ENCODE data around the gene LRRC74B. TPM values are rescaled to one million over a fixed set of nuclear protein-coding genes. Genes with fewer than 3 reads are reported as not detected.

LRRC74B gene
- total and polyA plus RNA-seq, 7 donors = 0.22 to 0.51 (median 0.30) TPM; not detected in 4

DNA sequence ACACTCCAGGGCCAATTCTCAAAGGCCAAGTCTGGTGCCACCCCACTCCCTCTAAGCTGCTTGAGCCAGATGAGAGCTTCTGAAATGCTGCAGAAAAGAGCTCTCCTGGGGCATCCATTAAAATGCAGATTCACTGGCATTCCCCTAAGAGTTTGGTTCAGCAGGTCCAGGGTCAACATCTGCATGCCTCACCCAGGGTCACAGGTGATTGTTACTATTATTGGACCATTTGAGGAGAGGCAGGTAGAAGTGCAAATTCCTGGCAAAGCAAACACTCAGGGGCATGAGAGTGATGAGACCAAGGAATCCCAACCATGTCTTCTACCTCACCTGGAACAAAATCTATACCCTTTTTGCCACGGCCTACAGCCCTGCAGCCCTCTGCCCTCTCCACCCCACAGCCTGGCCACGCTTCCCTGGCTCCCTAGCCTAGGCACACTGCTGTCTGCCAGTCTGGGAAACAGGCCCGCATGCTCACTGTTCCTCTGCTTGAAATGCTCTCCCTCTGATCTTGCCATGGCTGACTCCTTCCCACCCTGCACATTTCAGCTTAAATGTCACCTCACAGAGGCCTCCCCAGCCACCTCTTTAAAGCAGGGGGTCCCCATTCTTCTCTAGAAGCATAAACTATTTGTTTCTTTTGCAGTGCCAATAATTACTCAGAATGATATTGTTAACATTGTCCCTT is 35.2 kb upstream of the LRRC74B start:
- intact Hi-C loops (cut with DNase I) = loop anchor here in 1 of 2 donors (5.0 kb wide), 1 partner anchor 42 kb away; no protein-coding TSS in a partner anchor
- Histone ChIP-seq H3K36me3 (ENCODE audit: insufficient read depth in 1 of 2, low read depth in 1 of 2) (no peaks in the 10 kb centered on the region), H3K4me1 (peaks cover 12% of the 10 kb centered on the region), H3K27me3 (ENCODE audit: insufficient read depth in 3 of 3, low read length in 2 of 3) (no peaks in the 10 kb centered on the region), H3K4me3 (no peak overlapping the region), H3K27ac (no peak overlapping the region), H3K9me3 (no peaks in the 10 kb centered on the region)
- 88 to 96% (median 96%) methylated on average over 3 of the region's 3 CpGs for WGBS, 3 donors
- ATAC-seq (no peak), DNase-seq (no peak)
- TF ChIP-seq, protein P1, sequence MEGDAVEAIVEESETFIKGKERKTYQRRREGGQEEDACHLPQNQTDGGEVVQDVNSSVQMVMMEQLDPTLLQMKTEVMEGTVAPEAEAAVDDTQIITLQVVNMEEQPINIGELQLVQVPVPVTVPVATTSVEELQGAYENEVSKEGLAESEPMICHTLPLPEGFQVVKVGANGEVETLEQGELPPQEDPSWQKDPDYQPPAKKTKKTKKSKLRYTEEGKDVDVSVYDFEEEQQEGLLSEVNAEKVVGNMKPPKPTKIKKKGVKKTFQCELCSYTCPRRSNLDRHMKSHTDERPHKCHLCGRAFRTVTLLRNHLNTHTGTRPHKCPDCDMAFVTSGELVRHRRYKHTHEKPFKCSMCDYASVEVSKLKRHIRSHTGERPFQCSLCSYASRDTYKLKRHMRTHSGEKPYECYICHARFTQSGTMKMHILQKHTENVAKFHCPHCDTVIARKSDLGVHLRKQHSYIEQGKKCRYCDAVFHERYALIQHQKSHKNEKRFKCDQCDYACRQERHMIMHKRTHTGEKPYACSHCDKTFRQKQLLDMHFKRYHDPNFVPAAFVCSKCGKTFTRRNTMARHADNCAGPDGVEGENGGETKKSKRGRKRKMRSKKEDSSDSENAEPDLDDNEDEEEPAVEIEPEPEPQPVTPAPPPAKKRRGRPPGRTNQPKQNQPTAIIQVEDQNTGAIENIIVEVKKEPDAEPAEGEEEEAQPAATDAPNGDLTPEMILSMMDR (IDR thresholded peaks at IDR 0.05) = no peak

DNA sequence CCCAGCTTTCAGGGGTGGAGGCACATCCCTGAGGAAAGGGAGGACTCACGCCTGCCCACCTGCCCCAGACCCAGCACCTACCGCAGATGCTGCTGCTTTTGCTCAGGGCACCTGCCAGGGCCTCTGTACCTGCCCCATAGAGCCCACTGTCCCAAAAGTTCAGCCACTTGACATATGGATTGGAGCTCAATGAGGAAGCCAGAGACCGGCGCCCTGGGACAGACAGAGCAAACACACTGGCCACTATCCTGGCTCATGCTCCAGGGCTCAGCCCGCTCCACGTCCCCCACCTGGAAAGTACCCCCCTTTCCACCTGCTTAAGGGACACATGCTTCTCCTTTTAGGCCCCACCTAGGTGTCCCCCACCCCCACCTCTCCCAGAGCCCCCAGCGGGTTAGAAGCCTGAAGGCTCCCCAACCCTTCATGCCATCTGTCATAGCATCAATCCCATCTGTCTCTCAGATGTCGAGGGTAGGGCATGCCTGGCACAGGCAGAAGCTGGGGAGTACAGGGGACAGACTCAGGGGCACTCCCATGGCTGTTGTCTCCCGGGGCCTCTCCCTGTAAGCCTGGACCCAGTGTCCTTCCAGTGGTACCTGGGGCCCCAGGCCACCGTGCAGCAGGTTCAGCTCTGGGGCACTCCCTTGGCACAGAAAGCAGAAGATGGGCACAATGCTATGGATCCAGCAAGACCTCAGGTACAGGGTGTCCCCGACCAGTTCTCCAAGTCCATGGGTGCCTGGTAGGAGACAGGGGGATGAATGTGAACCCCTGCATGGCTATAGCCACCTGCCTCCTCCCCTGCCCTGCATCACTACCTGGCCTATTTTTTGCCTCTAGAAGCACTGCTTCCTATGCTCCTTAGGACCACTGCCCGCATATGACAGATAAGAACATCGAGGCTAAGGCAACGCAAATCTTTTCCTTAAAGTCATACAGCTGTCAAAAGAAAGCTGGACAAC is 33.0 kb upstream of the LRRC74B start:
- TF ChIP-seq, protein P1 (IDR thresholded peaks at IDR 0.05) = no peak
- no peak for ATAC-seq
- Histone ChIP-seq H3K27me3 (ENCODE audit: insufficient read depth in 3 of 3, low read length in 2 of 3) (no peaks in the 10 kb centered on the region), H3K36me3 (ENCODE audit: insufficient read depth in 1 of 2, low read depth in 1 of 2) (peaks cover 0 to 9% of the 10 kb centered on the region in 2 donors), H3K9me3 (no peaks in the 10 kb centered on the region), H3K4me1 (peaks cover 12% of the 10 kb centered on the region), H3K4me3 (no peak overlapping the region), H3K27ac (no peak overlapping the region)
- DNase-seq = no peak
- intact Hi-C loops (cut with DNase I) = loop anchor here in 1 of 2 donors (5.0 kb wide), 1 partner anchor 40 kb away; no protein-coding TSS in a partner anchor
- WGBS, 3 donors = 69 to 75% (median 71%) methylated on average over 14 of the region's 14 CpGs

DNA sequence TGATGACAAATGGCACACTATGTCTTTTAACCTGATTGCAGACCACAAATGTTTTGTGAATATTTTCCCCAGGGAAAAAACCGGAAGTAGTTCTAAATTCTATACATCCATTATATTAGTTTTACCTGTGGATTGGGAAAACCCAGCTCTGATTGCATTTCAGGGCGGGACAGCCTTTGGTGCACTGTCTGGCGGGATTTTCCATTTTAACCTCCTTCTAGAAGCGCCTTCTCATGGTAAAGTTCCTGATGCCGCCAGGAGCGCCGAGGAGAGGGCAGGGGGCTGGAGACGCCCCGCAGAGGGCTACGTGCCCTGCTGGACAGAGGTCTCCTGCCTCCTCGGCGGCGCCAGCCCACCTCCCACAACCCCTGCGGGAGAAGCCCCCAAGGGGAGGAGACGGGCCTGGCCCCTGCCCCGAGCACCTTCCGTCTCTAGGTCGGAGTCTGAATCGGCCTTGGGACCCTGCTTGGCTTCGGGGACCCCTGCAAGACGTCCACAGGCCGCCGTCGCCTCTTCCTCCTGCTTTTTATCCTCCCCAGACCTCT is 32.0 kb upstream of the LRRC74B start:
- no peaks in the 10 kb centered on the region for H3K9me3 ChIP-seq
- 19 to 20% (median 19%) methylated on average over 24 of the region's 24 CpGs for WGBS, 3 donors
- peak overlapping the region; percentile 75 for H3K4me3 ChIP-seq
- H3K36me3 ChIP-seq (ENCODE audit: insufficient read depth in 1 of 2, low read depth in 1 of 2) = peaks cover 0 to 15% of the 10 kb centered on the region in 2 donors
- H3K4me1 ChIP-seq = peaks cover 12% of the 10 kb centered on the region
- no peaks in the 10 kb centered on the region for H3K27me3 ChIP-seq (ENCODE audit: insufficient read depth in 3 of 3, low read length in 2 of 3)
- intact Hi-C loops (cut with DNase I) = loop anchor here (2.0 to 5.0 kb wide), 2 partner anchors 31 to 39 kb away; partner anchors contain the start of gene LRRC74B (in 1 of the 2)
- peak overlapping the region; percentile 85 for H3K27ac ChIP-seq
- ATAC-seq (peak in 1 of 4 donors; percentile 0), DNase-seq (no peak)
- TF ChIP-seq, protein P1 (IDR thresholded peaks at IDR 0.05) = no peak

DNA sequence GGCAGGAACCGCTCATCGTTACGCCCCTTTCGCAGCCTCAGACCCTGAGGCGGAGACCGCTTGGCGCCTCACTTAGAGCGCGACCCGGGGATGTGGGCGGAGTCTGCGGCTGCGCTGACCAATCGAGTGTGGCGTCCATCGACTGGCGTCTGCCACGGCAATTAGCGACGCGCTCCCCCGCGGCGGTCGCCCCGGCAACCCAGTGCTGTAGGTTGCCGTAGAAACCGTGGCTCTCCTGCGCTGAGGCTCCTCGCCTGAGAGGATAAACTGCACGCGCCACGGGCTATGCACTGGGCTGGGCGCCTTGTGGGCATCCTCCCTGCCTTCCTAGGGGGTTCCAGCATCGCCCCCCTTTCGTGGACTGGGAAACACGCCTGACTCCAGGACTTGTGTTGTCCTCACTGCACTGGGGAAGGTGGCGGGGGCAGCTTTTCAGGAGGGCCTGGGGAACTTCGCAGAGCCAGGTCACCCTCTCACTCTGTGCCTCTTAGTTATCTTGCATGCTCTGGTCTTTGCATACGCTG is 31.5 kb upstream of the LRRC74B start:
- H3K36me3 ChIP-seq (ENCODE audit: insufficient read depth in 1 of 2, low read depth in 1 of 2) = peaks cover 0 to 21% of the 10 kb centered on the region in 2 donors
- no peaks in the 10 kb centered on the region for H3K27me3 ChIP-seq (ENCODE audit: insufficient read depth in 3 of 3, low read length in 2 of 3)
- H3K27ac ChIP-seq = peak overlapping the region; percentile 85
- ATAC-seq (peak; percentile 71 to 89 (median 80)), DNase-seq (peak; percentile 90 to 93)
- TF ChIP-seq, protein P1 (IDR thresholded peaks at IDR 0.05) = no peak
- H3K4me1 ChIP-seq = peaks cover 12% of the 10 kb centered on the region
- no peaks in the 10 kb centered on the region for H3K9me3 ChIP-seq
- WGBS, 3 donors = 0 to 1% (median 1%) methylated on average over 40 of the region's 40 CpGs
- intact Hi-C loops (cut with DNase I) = loop anchor here (2.0 to 5.0 kb wide), 2 partner anchors 31 to 38 kb away; partner anchors contain the start of gene LRRC74B (in 1 of the 2)
- H3K4me3 ChIP-seq = peak overlapping the region; percentile 75
